ENCODE measurements around the gene PODXL. TPM values are rescaled to one million over a fixed set of nuclear protein-coding genes. Genes with fewer than 3 reads are reported as not detected.

PODXL gene
- total RNA-seq, 4 donors from 2014 or later, result 24.5 to 40.3 (median 31.3) TPM

DNA sequence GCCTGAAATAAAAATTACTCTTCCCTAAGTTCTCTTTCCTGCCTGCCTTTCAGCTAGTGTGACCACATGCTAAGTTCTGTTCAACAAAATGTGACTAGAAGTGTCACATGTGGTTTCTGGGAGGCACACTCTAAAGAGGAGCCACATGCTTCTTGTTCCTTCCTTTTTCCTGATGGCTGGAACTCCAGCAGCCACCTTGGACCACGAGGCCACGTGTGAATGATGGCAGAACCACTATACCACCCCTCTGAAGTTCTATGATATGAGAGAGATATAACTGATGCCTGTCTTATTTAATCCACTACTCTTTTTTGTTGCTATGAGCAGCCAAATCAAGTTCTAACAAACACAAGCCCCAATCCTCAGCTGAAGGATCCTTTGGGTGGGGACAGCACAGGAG lies 8.1 kb downstream of the PODXL start:
- Histone ChIP-seq H3K36me3 (peaks cover 0 to 17% (median 0%) of the 10 kb centered on the region in 4 donors), H3K27me3 (no peaks in the 10 kb centered on the region), H3K9me3 (no peaks in the 10 kb centered on the region), H3K4me1 (peaks cover 4 to 16% (median 13%) of the 10 kb centered on the region in 4 donors), H3K4me3 (no peak overlapping the region), H3K27ac (replicated peaks in 1 of 4) (no peak overlapping the region)
- no peak for DNase-seq (ENCODE audit: extremely low spot score)
- intact Hi-C loops (cut with DNase I), result no loop called here
- TF ChIP-seq POLR2AphosphoS5 (IDR thresholded peaks at IDR 0.05) (no peak), POLR2A (IDR thresholded peaks at IDR 0.05; ENCODE audit: low read depth) (no peak), EP300 (IDR thresholded peaks at IDR 0.05) (no peak), CTCF (IDR thresholded peaks at IDR 0.05) (no peak)
- WGBS, result 79% methylated on average over 2 of the region's 2 CpGs

- peaks cover 4 to 18% (median 16%) of the 10 kb centered on the region in 4 donors for H3K4me1 ChIP-seq
- H3K9me3 ChIP-seq, result no peaks in the 10 kb centered on the region
- intact Hi-C loops (cut with DNase I), result no loop called here
- no peak overlapping the region for H3K4me3 ChIP-seq
- no peaks in the 10 kb centered on the region for H3K27me3 ChIP-seq
- no peak for DNase-seq (ENCODE audit: extremely low spot score)
- WGBS, result 95% methylated on average over 8 of the region's 8 CpGs
- no peak for TF ChIP-seq CTCF (IDR thresholded peaks at IDR 0.05)
- no peak for TF ChIP-seq POLR2AphosphoS5 (IDR thresholded peaks at IDR 0.05)
- no peak for TF ChIP-seq EP300 (IDR thresholded peaks at IDR 0.05)
- no peak for TF ChIP-seq POLR2A (IDR thresholded peaks at IDR 0.05; ENCODE audit: low read depth)
- peaks cover 0 to 17% (median 0%) of the 10 kb centered on the region in 4 donors for H3K36me3 ChIP-seq
- no peak overlapping the region for H3K27ac ChIP-seq (replicated peaks in 1 of 4)
These were observed 8.8 kb downstream of the PODXL start for GRCh38 chr7:131547589-131547988.

DNA sequence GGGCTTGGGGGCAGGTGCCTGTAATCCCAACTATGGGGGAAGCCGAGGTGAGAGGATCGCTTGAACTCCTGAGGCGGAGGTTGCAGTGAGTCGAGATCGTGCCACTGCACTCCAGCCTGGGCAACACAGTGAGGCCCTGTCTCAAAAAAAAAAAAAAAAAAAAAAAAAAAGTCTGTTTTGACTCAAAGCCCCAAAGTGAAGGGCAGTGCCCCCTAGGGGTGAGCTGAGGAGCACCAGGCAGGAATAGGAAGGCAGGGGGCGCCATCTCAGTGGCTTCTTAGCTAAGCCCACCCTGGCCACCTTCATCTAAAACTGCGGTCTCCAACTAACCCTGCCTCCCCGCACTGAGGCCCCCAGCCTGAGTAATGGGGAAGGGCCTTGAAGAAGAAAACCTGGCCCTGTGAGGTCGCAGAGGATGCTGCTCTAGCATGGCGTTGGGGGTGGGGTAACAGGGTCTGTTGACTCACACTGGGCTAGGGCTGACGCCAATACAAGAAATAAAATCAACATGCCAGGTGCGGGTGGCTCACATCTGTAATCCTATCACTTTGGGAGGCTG lies 9.8 kb downstream of the PODXL start:
- TF ChIP-seq CTCF (IDR thresholded peaks at IDR 0.05), result peak in 2 of 3 experiments; percentile 37 to 47
- TF ChIP-seq POLR2AphosphoS5 (IDR thresholded peaks at IDR 0.05), result no peak
- Histone ChIP-seq H3K4me3 (no peak overlapping the region), H3K27ac (replicated peaks in 1 of 4) (no peak overlapping the region), H3K36me3 (peaks cover 0 to 17% (median 0%) of the 10 kb centered on the region in 4 donors), H3K9me3 (no peaks in the 10 kb centered on the region), H3K4me1 (peaks cover 10 to 24% (median 16%) of the 10 kb centered on the region in 4 donors), H3K27me3 (no peaks in the 10 kb centered on the region)
- no peak for DNase-seq (ENCODE audit: extremely low spot score)
- WGBS, result 80% methylated on average over 12 of the region's 12 CpGs
- intact Hi-C loops (cut with DNase I), result no loop called here

DNA sequence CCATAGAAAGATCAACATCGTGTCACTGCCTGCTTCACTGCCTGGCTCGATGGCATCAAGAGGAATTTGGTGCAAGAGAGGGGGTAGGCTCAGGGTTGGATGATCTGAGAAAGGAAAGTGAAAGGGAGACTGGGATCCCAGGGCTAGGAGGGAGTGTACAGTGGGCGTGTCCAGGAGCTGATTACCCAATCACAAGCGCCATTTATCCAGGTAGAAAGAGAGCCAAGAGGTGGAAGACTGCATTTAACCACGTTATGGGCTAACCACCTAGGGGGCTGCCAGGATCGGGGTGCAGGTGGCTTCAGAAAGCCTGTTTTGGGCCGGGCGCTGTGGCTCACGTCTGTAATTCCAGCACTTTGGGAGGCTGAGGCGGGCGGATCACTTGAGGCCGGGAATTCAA lies 10.3 kb downstream of the PODXL start:
- H3K4me1 ChIP-seq, result peaks cover 13 to 27% (median 18%) of the 10 kb centered on the region in 4 donors

More for the DNA sequence above, 10.3 kb downstream of the PODXL start:
- DNase-seq (ENCODE audit: extremely low spot score), result no peak
- no peak overlapping the region for H3K27ac ChIP-seq (replicated peaks in 1 of 4)
- H3K9me3 ChIP-seq, result no peaks in the 10 kb centered on the region
- no peaks in the 10 kb centered on the region for H3K27me3 ChIP-seq
- TF ChIP-seq POLR2A (IDR thresholded peaks at IDR 0.05; ENCODE audit: low read depth) (no peak), EP300 (IDR thresholded peaks at IDR 0.05) (no peak), CTCF (IDR thresholded peaks at IDR 0.05) (no peak), POLR2AphosphoS5 (IDR thresholded peaks at IDR 0.05) (no peak)
- no peak overlapping the region for H3K4me3 ChIP-seq
- intact Hi-C loops (cut with DNase I), result no loop called here
- peaks cover 0 to 17% (median 0%) of the 10 kb centered on the region in 4 donors for H3K36me3 ChIP-seq
- WGBS, result 83% methylated on average over 12 of the region's 12 CpGs

Measured in esophagus muscularis mucosa (tissue), 4 donors.